Muscle of arm (tissue), 14 donors: ENCODE results near the gene GPR75. TPM values are rescaled to one million over a fixed set of nuclear protein-coding genes. Genes with fewer than 3 reads are reported as not detected.

Experiments used
- DNase-seq: peaks from one replicate; pipeline ENCODE4 v3.0.0-alpha.2; 2013
- long read RNA-seq, 11 donors: transcript quantifications; one replicate each; lab custom pipeline, GENCODE V29; 2026
- polyA plus RNA-seq, 12 donors: library from polyadenylated mRNA; unstranded; fragments of 120-200 nt; gene quantifications; one replicate each; pipeline ENCODE4 v1.2.1, GENCODE V29; 2013; ENCODE audit not compliant: insufficient read length in 12 of 12

GPR75 gene
- polyA plus RNA-seq, result 1 to 10 TPM in 9 of 12 donors, under 1 TPM in 1, not detected in 2; 0.84 to 5.0 (median 1.6) TPM
- long read RNA-seq, donor 1, result 0 reads
- long read RNA-seq, donor 2, result 0 reads
- long read RNA-seq, donor 3, result 0 reads
- long read RNA-seq, donor 4, result 0 reads
- long read RNA-seq, donor 5, result 0 reads
- long read RNA-seq, donor 6, result 0 reads
- long read RNA-seq, donor 7, result 0 reads
- long read RNA-seq, donor 8, result 0 reads
- long read RNA-seq, donor 9, result 0 reads
- long read RNA-seq, donor 10, result 0 reads
- long read RNA-seq, donor 11, result 0 reads

DNA sequence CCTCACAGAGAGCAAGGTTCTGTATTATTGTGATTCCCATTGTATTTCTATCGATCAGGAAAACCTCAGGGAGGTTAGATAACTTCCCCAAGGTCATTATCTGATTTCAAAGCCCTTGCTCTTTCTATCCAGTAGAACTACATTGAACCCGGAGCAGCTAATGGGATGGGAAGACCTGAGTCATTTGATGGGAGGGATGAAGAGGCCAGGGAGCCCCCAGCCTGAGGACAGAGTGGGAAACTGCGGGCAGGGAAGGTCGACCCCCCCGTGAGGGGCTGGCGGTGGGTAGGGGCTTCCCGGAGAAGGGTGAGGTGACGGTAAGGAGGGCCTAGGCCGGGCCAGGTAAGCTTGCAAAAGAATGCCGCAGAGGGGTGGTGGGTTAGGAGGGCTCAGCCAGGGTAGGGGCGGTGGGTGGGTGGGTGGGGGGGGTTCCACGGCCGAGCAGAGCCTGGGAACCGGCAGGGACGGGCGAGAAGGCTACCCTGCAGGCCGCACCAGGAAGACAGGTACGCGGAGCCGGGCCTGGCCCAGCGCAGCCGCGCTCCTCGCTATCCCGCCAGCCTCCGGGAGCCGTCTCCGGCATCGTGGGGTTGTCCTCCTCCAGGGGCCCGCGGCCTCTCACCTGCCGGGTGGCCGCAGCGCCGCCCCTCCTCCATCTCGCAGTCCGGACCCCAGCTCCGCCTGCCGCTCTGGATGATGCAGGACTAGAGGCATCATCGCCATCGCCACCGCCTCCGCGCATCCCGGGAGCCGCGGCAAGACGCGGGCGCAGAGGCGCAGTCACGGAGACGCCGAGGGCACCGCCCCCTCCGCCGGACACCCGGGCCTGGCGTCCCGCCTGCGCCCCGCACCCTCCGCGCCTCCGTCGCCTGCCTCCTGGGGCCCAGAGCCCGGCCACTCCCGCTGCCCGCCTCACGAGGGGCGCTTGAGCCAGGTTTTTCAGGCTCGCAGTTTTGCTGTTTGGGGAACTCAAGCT is at the start of gene GPR75:
GPR75 (minus strand) TSS at position 762 of the 976 bp plus-strand sequence. CDS start 5,211 bp downstream, outside the sequence.
- no peak for DNase-seq

DNA sequence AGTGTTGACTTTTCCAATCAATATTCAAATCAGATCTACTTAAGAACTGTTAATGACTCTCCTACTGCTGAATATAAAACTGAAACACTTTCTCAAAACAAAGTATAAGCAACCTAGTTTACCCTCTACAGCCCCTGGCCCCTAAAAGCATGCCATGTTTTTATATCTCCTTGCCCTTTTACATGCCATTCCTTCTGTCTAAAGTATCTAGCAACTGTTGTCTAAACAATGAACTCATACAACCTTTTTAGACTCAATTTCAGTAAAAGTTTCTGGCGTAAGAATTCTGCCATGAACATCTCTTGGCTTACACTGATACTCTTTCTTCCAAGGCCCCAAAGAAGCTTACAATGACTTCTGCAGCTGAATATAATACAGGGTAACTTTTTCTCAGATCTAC is 47.8 kb upstream of the GPR75 start:
- no peak for DNase-seq

GRCh38 chr2:53905396-53905795 is 45.6 kb upstream of the GPR75 start:
- no peak for DNase-seq

DNA sequence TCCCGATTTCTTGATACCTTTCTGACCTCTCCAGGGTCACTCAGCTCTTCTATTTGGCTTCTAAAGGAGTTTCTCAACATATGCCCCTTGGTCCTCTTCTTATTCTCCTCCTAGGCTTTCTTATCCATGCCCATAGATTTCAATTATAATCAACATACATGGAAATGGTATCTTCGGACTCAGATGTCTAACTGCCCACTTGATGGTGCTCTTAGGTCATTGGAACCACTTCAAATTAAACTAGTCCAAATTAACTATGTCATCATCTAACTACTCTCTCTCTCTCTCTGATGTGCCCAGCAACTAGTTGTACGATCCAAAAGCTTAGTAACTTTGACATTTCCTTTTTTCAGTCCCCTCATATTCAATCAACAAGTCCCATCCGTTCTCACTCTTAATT is 43.2 kb upstream of the GPR75 start:
- DNase-seq, result no peak

GRCh38 chr2:53901192-53901591 is 41.4 kb upstream of the GPR75 start:
- DNase-seq, result peak; percentile 25

DNA sequence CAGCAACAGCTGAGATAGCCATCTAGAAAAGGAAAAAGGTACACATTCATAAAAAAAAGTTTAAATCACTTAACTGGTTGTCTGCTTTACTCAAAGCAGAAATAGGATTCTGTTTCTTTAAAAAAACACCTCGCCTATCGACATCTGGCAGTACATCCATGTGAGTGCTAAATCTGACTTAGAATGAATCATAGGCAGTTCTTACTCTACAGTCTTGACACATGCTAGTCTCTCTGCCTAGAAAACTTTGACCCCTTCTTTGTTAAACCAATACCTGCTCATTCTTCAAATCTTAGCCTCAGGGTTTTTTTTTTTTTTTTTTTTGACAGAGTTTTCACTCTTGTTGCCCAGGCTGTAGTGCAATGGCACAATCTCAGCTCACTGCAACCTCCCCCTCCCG is 37.1 kb upstream of the GPR75 start:
- no peak for DNase-seq

DNA sequence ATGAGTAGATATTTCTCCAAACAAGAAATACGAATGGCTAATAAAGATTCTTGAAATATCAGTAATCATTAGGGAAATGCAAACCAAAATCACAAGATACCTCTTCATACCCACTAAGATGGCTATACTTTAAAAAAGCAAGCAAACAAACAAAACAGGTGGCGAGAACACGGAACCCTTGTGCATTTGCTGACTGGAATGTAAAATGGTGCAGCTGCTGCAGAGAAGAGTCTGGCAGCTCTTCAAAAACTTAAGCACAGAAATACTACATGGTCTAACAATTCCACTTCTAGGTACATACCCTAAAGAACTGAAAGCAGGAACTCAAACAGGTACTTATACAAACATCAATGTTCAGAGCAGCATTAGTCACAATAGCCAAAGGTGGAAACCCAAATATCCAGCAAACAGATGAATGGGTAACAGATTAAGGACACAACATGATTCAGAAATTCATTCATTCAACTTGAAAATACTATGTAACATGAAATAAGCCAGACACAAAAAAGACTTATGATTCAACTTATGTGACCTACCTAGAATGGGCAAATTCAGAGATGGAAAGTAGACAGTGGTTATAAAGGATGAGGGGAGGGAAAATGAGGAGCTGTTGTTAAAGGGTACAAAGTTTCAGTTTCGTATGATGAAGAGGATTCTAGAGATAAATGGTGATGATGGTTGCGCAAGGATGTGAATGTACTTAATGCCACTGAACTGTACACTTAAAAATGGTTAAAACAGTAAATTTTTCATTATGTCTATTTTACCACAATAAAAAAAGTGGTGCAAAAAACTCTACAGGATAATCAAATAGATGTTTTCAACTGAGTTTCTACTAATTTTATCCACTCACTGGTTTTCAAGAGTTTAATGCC is 26.9 kb upstream of the GPR75 start:
- no peak for DNase-seq

DNA sequence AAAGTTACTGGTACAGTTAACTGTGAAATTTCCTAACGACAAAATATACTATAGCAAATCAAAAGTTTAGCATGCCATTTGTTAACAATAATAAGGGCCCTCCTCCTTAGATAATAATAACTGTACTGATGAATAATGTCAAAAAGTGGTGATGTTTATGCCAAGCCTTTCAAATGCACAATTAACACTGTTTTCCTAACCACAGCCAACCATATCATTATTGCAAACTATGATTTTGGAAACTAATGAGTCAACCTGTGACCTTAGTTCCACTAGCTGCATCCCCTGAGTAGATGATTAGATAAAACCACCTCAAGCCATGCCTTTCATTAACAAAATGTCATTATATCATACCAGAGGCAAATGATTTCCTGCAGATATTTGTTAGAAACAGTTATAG is 25.1 kb upstream of the GPR75 start:
- DNase-seq, result no peak

DNA sequence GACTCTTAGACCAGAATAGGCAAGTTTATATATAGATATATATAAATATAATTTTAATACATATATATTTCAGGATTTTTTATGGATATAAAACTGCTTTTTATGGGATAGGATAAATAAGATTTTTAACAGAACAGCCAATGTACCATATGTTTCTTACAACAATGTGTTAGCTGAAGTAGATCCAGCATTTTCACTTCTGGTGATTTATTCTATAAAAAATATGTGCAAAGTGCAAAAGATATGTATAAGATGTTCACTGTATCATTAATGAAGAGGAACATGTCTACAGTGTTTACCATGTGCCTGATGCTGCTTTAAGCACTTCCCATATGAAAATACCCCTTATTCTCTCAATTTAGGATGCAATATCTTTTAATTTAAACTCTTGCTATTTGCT is 22.2 kb upstream of the GPR75 start:
- DNase-seq, result no peak

- DNase-seq, result no peak
These were observed 21.6 kb upstream of the GPR75 start for GRCh38 chr2:53881360-53881759.

DNA sequence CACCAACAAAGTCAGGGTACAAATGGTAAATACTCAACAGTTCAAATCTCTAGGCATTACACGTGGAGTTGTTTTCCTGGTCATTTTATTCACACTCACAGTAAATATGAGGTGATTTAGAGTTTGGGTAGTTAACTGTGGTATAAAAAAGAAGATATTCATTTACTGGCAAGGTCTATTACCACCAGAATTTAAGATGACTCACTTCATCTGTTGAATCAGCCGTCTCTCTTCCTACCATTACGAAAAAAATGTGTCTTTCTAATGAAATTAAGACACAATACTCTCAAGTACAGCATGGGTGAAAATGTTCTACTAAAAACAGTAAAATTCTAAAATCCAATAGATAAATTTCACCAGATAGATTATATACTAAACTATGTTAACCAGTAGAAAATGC is 21.0 kb upstream of the GPR75 start:
- no peak for DNase-seq

GRCh38 chr2:53877556-53877955 is 17.8 kb upstream of the GPR75 start:
- DNase-seq, result no peak

DNA sequence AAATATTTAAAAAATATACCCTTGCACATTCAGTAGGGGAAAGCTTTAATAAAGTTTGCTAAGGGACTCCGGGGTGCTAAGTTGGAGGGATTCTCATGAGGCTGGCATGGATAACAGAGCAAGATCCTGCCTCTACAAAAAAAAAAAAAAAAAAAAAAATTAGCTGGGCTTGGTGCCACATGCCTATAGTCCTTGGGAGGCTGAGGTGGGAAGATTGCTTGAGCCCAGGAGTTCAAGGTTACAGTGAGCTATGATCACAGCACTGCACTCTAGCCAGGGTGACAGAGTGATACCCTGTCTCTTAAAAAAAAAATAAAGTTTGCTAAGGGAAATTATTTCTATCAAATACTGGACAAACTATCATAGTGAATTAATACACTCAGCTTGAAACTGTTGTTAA is 17.3 kb upstream of the GPR75 start:
- no peak for DNase-seq

- no peak for DNase-seq
These were observed 14.7 kb upstream of the GPR75 start for GRCh38 chr2:53874401-53874950.

- DNase-seq, result no peak
These were observed 8.0 kb upstream of the GPR75 start for GRCh38 chr2:53867773-53868172.

- no peak for DNase-seq
These were observed 7.4 kb upstream of the GPR75 start for GRCh38 chr2:53867169-53867568.

DNA sequence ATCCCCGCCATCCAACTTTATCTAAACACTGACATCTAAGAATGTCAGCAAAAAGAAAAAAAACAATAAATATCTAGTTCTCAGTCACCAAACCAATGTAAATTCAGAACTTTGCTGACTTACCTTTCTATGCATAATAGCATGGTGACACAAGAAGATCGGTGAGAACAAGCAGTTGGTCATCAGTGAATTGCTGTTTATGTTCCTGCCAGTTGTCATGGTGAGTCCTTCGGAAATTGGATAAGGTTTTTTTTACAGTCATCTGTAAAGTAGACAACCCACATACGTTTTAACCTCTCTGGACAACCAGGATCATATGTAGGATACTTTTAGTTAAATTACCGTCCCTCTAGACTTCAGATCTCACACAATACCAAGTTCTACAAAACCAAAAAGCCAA is 6.2 kb upstream of the GPR75 start:
- no peak for DNase-seq

- no peak for DNase-seq
These were observed 5.5 kb upstream of the GPR75 start for GRCh38 chr2:53865264-53865663.

DNA sequence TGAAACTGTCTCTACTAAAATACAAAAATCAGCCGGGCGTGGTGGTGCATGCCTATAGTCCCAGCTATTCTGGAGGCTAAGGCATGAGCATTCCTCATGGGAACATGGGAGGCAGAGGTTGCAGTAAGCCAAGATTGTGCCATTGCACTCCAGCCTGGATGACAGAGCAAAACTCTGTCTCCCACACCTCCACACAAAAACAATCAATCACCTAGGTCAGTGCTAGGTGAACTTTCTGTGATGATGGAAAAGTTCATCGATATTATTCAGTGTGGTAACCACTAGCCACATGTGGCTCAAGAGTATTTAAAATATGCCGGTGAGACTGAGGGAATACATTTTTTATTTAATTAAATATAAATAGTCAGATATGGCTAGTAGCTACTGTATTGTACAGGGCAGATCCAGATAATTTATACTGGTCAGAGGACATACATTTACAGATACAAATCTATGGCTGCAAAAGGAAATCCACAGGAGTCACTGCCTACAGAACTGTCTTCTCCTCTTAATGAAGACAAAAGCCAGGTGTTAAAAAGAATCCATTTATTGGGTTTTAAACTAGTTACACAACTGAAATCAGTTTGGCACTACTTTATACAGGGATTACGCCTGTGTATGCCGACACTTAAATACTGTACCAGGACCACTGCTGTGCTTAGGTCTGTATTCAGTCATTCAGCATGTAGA is 3.9 kb upstream of the GPR75 start:
- no peak for DNase-seq

- no peak for DNase-seq
These were observed 2.1 kb upstream of the GPR75 start for GRCh38 chr2:53861824-53862223.

DNA sequence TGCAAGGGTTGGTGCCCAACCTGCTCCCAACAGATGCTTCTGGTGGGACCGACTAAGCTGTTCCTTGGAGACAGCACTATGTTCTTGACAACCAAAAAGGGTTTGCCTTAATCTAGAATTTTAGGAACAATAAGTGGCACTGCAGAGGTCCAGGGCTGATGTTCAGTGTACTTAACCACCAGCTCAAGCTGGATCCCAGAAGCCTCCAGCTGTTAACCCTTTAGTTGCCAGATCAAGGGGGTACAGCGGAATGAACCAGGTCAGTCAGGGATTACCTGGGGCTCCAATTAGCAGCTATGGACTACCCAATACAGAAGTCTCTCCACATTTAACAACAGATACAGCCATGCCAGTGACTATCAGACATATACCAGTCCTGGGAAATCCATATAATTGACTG is 3.5 kb downstream of the GPR75 start:
- no peak for DNase-seq
